Activated CD4-positive, alpha-beta T cell treated with anti-CD3 and anti-CD28 coated beads for 1 hour (primary cell): ENCODE measurements around the gene RAI14.

Source experiments
- DNase-seq: peaks from one replicate; pipeline ENCODE4 v3.0.0-alpha.2; 2020

RAI14 gene

DNA sequence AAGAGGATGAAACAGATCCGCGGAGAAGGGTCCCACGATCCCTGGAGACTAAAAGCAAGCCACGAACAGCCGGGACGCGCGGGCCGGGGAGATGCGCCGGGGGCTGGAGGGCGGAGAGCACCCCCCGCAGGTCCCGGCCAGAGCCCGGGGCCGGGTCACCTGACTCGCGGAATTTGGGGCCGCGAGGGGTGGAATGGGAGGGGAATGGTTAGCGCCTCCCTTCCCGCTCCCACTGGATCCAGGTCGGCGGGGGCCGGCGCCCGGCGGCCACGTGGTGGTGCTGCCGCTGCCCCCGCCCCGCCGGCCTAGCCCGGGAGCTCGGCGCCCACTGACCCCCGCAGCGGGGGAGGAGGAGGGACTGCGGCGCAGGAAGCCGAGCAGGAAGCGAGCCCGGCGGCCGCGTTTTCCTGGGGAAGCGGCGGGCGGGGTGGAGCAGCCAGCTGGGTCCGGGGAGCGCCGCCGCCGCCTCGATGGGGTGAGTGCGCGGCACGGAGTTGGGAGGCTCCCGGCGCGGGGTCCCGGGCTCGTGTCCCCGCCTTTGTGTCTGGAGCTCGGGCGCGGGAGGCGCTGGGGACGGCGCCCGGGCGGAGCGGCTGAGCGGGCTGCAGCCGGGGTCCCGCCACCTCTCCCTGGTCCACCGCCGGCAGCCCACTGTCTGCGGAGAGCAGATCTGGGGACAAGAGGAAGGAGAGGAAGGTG, at the start of gene RAI14:
RAI14 (plus strand) TSS at position 328 of the 699 bp plus-strand sequence. CDS start 30,592 bp downstream, outside the sequence.
- DNase-seq: no peak

DNA sequence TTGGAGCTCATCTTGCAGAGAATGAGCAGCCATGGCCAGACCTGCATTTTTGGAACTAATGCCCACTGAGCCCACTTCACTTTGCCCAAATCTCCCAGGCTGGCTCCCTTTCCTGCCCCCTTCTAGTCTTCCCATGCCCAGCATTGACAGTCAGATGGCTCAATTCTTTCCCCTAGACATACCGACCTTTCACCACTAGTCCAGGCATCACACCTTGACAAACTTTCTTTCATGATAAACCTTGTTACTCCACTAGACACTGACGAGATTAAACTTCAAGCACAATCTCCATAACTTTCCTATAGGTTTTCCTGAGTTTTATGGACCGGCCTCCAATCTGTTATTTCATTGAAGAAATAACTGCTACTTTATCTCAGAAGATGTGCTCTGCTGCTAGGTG, 47.8 kb upstream of the RAI14 start:
- no peak for DNase-seq

DNA sequence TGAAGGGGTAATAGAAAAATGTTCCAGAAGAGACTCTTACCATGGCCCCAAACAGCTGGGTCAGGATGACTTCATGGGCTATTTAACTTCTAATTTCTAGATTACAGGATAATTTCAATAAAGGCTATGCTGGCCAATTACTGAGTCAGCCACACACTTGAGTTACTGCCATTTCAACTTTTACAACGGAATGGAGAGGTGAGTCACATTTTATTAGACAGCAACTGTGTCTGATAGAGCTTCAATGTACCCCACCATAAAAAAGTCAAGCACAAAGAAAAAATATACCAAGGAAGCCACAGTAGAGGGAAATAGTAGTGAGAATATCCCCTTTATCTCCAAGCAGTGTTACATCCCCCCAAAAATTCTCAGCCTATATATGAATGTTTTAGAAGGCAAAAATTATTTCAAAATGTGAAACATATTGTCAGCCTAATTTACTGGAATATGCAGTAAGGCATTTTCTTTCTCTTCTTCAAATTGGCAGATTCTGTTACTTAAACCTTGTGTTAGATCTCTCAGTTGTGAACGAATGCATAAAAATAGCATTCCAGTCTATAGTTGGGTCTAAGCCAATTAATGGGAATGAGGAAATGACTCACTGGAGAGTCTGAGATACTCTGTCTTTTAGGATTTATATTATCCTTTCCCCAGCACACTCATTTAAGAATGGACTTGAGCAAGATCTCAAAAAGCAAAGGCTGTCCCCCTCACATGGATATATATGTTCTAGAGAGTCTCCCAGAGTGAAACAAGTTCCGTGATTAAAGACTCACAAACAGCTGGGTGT, 47.1 kb upstream of the RAI14 start:
- DNase-seq: no peak

DNA sequence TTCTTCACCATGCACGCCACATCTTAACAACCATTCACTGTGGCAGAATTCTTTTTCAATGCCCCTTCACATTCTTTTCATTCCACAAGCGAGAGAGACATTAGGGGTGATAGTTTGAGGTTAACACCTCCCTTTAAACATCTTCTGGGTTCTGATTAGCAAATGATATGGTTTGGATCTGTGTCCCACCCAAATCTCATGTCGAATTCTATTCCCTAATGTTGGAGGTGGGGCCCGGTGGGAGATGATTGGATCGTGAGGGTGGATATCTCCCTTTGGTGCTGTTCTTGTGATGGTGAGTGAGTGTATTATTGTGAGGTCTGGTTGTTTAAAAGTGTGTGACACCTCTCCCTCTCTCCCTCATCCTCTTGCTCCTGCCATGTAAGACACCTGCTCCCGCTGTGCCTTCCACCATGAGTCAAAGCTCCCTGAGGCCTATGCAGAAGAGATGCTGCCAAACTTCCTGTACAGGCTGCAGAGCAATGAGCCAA, 46.1 kb upstream of the RAI14 start:
- no peak for DNase-seq

DNA sequence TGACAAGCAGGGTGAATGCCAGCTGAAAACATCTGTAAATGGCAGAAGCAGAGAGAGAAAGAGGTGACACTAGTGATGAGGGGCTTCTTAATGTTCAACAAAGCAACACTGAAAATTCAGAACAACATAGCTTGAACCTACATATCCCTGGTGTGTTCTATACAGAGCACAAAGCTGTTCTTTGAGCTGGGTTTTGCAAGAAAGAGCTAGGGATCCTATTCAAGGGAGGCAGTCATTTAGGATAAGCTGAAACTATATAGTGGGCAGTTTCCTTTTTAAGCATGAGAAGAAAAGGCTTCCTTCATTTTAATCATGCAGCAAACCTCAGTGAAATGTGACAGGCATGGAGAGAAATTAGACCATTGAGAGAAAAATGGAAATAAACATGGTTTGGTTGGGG, 45.6 kb upstream of the RAI14 start:
- no peak for DNase-seq

DNA sequence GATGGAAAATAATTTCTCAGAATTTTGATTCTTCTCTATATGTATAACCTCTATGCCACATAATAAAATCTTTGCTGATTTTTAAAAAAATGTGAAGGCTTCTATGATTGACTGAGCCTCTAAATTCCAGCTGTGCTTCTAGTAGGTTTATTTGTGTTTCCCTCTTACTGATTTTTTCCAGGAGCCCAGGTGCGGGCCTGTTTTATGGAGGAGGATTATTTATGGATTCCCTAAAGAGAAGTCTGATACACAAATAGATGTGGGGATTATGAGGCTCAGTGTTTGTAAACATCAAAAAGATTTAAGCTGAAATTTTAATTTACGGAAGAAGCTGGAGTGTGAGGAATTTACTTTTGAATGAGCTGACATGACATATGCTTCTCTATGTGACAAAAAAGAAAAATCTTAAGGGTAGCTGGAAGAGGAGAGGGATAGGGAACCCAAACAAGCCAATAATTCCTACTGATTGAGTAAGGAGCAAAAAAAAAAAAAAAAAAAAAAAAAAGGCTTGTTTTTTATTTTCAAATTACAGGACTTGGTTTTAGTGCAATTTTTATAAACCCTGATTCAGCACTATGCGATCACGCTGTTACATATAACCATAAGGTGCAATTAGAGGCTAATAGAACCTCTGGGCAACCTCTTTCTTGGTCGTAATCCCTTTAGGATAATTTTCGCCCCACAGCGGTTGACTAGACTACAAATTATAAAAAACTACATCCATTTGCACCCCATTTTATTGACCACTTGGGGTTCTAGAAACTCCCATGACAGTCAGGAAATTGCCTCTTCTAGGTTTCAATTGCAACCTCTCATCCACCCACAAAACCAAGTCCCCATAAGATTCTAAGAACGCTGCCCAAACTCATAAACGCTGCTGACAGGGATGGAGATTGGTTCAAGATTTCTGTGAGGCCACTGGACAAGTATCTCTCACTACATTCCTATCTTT, 44.4 kb upstream of the RAI14 start:
- no peak for DNase-seq

DNA sequence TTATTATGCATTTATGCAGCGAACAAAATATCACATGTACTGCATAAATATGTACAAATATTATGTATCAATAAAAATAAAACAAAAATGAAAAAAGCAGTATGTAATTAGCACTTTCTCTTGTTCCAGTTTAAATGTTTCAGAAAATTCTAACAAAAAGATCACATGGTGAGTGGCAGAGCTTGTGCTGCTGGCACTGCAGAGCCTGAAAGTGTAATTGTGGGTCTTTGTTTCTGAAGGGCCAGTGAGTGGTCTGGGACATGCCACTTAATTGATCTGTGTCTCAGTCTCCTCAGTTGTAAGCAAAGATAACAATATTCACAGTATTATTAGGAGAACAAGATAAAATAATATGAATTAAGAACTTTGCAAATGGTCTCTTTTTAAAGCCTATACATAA, 39.5 kb upstream of the RAI14 start:
- no peak for DNase-seq

DNA sequence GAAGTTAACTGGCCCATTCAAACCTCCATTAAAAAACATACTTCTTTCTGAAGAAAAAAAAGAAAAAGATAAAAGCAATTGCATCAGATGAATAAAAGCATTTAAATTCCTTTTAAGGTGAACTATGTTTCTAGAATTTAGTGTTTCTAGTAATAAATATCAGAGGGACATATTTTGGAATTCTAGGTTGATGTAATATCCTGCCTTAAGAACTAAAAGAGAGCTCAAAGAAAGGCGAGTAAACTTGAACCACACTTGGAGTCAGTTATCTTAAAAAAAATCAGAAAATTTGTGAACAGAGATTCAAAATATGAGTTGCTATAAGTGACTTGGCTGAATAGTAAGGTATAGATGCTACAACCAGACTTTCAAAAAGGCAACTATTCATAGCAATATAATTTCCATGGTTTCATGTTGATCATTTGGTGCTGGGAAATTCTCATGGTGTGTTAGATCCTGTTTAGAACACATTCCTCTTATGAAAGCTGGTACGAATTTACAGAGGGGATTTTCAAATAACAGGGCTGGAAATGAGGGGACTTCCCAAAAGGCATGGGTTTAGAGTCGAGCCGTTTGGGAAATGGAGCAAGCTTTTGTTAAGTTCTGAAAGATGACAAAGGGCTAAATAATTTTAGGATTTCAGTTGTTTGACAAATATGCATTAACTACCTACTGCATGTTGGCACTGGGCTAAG, 37.6 kb upstream of the RAI14 start:
- no peak for DNase-seq

DNA sequence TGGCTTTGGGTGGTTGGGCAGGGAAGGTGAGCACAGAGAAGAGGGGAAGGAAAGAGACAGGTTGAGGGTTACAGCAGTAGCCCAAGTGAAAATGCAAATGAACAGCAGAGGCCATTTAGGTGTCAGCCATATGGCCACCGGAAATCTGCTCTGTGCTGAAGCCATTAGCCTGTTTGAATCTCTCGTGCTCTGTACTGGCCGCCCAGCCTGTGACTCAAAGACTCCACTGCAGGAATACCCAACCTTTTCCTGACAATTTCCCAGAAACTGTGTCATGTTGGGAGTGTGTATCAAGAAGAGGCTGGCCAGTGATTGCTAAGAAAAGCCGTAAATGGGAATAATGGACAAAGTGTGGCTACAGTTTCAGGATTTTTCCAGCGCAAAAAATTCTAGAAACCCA, 35.9 kb upstream of the RAI14 start:
- no peak for DNase-seq

DNA sequence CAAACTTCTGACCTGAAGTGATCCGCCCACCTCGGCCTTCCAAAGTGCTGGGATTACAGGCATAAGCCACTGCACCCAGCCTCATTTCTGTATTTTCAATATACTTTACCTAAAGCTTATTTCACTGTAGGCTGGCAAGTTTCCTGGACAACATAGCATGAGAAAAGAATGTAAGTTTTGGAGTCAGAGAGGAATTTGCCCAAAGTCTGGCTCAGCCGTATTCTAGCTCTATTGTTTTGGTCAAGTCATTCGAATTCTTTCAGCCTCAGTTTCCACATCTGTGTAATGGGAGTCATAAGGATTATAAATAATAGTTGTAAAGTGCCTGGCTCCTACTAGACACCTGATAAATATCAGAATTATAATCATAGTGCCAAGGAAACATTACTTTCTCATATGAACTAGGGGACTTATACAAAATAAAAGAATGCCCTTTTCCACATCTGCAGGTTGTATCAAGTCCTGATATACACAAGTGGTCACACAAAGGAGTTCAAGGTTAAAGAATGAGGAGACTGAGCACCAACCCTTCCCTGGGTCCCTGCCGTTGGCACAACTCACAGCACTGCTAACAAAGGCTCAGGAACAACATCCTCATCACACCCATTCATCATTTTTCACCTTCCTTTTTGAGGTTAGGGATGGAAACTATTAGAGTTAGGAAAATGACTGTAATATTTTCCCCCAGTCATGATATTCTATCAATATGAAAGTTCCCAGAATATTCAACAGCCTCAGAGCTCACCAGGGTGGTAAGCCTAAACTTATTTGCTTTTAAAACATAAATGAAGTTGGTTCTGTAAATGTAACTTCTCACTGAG, 34.6 kb upstream of the RAI14 start:
- DNase-seq: no peak

DNA sequence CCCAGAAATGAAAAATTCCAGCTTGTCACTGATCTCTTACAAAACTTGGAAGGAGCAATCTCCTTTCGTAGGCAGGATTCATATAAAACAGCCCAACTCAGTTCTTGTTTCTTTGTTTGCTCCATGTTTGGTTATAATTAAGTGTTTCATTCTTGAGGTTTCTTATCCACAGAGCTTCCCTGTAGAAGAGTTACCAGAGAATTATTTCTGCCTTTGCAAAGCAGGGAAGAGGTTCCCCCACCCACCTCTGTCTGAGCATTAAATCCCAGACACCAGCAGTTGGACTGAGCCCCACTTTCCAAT, 34.1 kb upstream of the RAI14 start:
- DNase-seq: no peak

DNA sequence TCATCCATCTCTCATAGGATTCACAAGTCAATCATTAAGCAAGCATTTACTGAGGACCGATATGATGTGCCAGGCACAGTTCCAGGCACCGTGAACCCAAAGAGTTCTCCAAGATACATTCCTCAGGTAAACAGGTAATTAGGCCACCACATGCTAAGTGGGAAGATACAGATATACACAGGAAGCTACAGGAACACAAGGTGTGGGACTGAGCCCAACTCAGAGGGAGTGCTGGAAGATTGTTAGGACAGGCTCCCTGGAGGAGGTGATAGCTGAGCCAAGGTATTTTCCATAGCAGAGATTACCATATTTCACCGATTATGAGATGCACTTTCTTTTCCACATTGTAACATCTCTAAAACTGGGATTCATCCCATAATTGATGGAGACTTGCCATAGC, 31.4 kb upstream of the RAI14 start:
- no peak for DNase-seq

DNA sequence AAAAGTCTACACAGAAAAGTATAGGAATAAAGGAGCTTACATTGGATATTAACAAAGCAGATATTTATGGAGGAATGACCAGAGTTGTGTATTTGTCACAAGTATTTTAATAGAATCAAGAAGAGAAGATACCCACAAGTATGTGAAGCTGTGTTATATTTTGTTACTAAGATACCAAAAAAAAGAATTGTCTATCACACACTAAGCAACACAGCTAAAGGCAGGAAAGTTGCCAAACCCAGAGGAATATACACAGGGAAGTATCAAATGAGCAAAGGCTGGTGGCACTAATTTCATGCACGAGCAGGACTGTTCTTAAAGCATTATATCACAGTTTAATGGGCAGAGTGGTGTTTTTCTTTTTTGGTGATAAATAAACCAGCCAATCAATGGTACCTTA, 30.9 kb upstream of the RAI14 start:
- DNase-seq: no peak

DNA sequence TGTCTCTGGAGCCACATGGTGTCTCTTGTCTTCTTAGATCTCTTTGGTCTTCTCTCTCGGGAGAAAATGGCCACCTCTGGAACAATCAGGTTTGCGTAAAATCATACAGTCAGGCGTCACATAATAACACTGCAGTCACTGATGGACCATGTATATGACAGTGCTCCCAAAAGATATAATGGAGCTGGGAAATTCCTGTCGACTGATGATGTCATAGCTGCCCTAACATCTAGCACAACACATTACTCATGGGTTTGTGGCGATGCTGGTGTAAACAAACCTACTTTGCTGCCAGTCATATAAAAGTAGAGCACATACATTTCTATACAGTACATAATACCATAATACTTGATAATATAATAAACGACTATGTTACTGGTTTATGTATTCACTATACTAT, 30.1 kb upstream of the RAI14 start:
- no peak for DNase-seq

DNA sequence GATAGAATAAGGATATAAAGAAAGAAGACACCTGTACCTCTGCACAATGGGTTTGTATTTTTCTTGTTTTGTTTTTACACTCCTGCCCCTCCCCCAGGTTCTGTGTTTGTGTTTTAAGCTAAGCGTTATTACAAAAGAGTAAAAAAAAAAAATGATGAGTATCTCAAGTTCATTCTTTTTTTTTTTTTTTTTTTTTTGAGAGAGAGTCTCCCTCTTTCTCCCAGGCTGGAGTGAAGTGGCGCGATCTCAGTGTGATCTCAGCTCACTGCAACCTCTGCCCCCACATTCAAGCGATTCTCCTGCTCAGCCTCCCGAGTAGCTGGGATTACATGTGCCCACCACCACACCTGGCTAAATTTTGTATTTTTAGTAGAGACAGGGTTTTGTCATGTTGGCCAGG, 29.4 kb upstream of the RAI14 start:
- DNase-seq: no peak

DNA sequence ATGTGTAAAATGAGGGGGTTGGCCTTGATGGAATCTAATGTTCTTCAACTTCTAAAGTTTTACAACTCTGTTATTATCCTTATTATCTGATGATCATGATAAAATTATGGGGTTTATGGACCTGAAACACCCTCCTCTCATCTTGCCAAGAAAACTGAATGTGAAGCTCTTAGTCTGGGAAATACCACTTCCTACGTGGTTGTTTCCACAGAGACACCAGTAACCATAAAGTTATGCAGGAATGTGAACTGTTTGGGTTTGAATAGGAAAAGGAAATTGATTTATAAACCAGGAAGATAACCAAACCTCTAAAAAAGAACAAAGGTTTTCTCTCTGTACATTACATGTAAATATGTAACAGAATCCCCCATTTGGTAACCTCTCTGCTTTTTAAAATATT, 28.3 kb upstream of the RAI14 start:
- no peak for DNase-seq

DNA sequence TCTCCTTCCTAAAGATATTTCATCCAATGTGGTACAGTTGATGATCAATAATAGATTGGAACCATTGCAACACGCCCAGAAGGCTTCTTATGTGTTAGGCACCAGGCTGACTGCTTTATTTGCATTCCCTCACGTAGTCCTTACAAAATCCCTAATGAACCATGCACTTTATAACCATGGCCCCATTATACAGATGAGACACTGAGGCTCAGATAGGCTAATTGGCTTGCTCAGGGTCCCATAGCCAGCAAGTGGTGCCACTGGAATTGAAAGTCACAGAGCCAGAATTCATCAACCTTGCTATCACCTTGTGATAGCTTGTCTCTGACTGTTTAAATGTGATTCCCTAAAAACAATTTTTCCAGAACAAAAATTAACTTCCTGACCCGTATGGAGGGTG, 27.8 kb upstream of the RAI14 start:
- DNase-seq: no peak

DNA sequence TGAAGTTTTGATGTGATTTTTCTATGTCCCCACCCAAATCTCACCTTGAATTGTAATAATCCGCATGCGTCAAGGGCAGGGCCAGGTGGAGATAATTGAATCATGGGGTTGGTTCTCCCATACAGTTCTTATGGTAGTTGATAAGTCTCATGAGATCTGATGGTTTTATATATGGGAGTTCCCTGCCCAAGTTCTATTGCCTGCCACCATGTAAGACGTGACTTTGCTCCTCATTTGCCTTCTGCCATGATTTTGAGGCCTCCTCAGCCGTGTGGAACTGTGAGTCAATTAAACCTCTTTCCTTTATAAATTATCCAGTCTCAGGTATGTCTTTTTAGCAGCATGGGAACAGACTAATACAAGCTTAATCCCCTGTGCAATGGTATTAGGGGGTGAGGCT, 25.5 kb upstream of the RAI14 start:
- DNase-seq: no peak

DNA sequence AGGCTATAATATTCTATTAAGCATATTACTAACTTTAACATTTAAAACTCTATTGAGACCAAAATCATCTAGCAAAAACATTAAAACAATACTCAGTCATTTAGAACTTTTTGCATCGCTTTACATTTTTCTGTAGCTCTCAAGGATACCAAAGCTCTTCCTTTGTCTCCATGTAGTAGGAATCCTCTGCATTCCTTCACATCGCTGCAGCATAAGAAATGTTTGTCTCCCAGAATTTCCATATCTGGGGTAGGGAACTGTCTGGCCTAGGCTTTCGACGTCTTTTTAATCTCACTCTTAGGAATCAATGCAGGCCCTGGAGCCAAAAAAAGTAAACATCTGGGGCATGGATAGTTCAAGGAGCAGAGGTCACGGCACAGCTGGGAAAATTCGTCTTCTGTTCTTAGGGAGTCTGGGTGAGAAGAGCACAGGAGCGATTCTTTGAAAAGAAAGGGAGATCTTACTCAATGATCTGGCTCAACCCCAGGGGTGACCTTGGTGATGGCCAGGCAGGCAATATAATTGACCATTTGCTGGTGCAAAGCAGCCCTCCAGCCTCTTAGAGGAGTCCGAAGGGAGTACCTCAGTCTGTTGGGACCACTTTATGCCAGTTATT, 23.2 kb upstream of the RAI14 start:
- DNase-seq: no peak

DNA sequence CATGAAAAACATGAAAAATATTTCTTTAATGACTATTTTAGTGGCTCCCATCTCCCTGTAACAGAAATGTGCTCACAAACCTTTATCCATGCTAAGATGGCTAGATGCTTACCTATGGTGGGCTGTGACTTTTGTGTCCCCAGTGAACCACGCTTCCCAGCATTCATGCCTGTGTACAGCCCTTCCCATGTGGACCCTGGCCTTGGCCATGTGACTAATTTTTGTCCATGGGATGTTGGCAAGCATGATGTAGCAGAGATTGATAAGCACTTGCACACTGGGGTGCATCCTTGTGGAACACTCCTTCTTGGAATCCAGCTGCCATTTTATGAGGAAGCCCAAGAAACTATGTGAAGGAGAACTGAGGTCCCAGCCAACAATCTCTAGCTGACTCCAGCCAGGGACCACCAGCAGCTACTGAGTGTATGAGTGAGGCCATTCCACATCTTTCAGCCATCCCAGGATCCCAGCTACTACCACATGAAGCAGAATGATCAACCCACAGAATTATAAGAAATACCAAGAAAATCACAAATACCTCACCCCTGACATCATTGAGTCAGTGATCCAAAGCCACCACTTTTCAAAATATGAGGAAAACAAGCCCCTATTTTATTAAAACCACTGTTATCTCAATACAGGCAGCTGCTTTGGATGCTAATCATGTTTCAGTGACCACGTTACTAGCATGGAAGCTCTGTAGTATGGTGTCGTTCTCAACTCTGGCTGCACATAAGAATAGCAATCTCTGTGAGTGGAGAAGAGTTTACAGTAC, 16.1 kb upstream of the RAI14 start:
- no peak for DNase-seq
